Measurements from ENCODE around the gene RETREG3. TPM values are rescaled to one million over a fixed set of nuclear protein-coding genes. Genes with fewer than 3 reads are reported as not detected.

Gene RETREG3, protein sequence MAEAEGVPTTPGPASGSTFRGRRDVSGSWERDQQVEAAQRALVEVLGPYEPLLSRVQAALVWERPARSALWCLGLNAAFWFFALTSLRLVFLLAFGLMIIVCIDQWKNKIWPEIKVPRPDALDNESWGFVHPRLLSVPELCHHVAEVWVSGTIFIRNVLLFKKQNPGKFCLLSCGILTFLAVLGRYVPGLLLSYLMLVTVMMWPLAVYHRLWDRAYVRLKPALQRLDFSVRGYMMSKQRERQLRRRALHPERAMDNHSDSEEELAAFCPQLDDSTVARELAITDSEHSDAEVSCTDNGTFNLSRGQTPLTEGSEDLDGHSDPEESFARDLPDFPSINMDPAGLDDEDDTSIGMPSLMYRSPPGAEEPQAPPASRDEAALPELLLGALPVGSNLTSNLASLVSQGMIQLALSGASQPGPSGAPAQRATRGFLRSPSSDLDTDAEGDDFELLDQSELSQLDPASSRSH
- 10 to 100 TPM; 46.7 to 54.2 TPM for total RNA-seq

DNA sequence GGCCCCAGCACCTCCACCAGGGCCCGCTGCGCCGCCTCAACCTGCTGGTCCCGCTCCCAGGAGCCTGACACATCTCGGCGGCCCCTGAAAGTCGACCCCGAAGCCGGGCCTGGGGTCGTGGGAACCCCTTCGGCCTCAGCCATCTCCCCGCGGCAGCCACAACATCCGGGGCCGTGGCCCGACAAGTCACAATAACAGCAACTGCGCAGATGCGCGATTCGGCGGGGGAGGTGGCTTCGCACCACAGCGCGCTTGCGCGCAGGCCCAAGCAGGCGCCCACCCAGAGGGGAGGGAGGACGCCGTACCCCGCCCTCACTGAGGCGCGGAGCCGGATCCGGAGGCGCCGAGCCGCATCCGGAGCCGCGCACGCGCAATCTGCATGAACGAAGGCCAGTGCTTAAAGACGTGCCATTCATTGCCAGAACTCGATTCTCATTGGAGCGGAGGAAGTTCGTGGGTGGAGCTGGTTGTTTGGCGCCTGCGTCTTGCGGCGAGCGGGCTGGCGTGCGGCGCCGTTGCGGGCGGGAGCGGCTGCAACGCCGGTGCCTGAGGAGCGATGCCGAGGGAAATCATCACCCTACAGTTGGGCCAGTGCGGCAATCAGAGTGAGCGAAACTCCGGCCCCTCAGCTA is at the start of gene RETREG3, which contains the start of gene TUBG1:
Gene RETREG3 (minus strand): TSS at position 193 of the 632 bp plus-strand sequence. CDS start 50 bp downstream, at position 143.
Gene TUBG1 (plus strand): TSS at position 502 of the 632 bp plus-strand sequence. CDS start 55 bp downstream, at position 557.
- peaks cover 28% of the 10 kb centered on the region for H3K36me3 Mint-ChIP-seq
- H3K9me3 Mint-ChIP-seq (ENCODE audit: low read depth): no peaks in the 10 kb centered on the region

DNA sequence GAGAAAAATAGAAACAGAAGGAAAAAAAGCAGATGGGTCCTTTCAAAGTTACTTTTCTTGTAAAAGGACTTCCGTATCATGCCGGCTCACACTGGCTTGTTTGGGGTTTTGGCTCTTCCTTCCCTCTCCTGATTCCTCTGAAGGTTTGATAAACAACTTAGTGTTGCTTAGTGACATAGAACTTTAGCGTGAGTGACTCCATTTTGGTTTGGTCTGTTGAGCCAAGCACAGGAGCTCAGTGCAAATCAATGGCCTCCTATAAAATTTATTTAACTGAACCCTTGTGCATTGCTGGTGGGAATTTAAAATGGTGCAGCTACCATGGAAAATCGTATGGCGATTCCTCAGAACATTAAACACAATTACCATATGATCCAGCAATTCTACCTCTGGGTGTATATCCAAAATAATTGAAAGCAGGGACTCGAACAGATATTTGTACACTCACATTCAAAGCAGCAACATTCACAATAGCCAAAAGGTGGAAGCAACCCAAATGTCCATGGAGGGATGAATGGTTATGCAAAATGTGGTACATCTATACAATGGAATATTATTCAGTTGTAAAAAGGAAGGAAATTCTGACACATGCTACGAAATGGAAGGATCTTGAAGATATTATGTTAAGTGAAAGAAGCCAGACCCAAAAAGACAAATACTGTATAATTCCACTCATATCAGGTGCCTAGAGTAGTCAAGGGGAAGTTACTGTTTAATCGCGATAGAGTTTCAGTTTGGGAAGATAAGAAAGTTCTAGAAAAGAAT is 48.8 kb upstream of the RETREG3 start:
- CTCF ChIA-PET: interaction anchor here (0.7 to 1.7 kb wide), 5 partner anchors 12 to 80 kb away, joined by 3 to 5 read pairs (median 3); no protein-coding TSS in a partner anchor
- Mint-ChIP-seq H3K27me3 (peaks cover 25% of the 10 kb centered on the region), H3K9me3 (ENCODE audit: low read depth) (no peaks in the 10 kb centered on the region), H3K27ac (peak overlapping the region; percentile 4), H3K36me3 (peaks cover 3% of the 10 kb centered on the region), H3K4me1 (peaks cover 20% of the 10 kb centered on the region), H3K4me3 (peak overlapping the region; percentile 93)
- no peak for DNase-seq
- ATAC-seq: no peak

More for the DNA sequence above, at the start of gene RETREG3, which contains the start of gene TUBG1:
- Mint-ChIP-seq H3K27me3 (no peaks in the 10 kb centered on the region), H3K4me3 (peak within 1 kb of the TSS; percentile 94), H3K27ac (peak within 1 kb of the TSS; percentile 92), H3K4me1 (peaks cover 47% of the 10 kb centered on the region)
- ATAC-seq: peak; percentile 92
- peak; percentile 99 for DNase-seq
- CTCF ChIA-PET: interaction anchor here (1.0 to 3.4 kb wide), 12 partner anchors 9 to 215 kb away, joined by 3 to 45 read pairs (median 6); partner anchors contain the start of genes BECN1, PLEKHH3 and PSMC3IP

DNA sequence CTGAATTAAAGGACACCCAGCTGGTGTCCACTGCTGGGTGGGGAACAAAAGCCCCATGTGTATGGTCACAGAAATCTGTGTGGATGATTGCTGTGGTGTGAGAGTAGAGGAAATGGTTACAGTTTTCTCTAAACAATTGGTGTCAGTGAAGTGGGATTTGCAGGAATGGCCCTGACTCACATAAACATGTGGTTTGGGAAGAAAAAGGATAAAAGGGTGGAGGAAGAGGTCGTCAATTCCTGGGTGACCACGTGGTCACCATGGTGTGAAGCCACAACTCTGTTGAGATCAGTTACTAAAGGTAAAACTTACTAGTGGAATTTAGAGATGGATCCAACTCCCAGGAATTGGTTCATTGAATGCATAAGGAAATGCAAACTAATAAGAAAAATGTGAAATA is 46.4 kb upstream of the RETREG3 start:
- no peak overlapping the region for H3K27ac Mint-ChIP-seq
- H3K36me3 Mint-ChIP-seq: peaks cover 3% of the 10 kb centered on the region
- peaks cover 29% of the 10 kb centered on the region for H3K27me3 Mint-ChIP-seq
- no peaks in the 10 kb centered on the region for H3K9me3 Mint-ChIP-seq (ENCODE audit: low read depth)
- CTCF ChIA-PET: no interaction called here
- ATAC-seq (no peak), DNase-seq (no peak)
- peaks cover 20% of the 10 kb centered on the region for H3K4me1 Mint-ChIP-seq
- no peak overlapping the region for H3K4me3 Mint-ChIP-seq

DNA sequence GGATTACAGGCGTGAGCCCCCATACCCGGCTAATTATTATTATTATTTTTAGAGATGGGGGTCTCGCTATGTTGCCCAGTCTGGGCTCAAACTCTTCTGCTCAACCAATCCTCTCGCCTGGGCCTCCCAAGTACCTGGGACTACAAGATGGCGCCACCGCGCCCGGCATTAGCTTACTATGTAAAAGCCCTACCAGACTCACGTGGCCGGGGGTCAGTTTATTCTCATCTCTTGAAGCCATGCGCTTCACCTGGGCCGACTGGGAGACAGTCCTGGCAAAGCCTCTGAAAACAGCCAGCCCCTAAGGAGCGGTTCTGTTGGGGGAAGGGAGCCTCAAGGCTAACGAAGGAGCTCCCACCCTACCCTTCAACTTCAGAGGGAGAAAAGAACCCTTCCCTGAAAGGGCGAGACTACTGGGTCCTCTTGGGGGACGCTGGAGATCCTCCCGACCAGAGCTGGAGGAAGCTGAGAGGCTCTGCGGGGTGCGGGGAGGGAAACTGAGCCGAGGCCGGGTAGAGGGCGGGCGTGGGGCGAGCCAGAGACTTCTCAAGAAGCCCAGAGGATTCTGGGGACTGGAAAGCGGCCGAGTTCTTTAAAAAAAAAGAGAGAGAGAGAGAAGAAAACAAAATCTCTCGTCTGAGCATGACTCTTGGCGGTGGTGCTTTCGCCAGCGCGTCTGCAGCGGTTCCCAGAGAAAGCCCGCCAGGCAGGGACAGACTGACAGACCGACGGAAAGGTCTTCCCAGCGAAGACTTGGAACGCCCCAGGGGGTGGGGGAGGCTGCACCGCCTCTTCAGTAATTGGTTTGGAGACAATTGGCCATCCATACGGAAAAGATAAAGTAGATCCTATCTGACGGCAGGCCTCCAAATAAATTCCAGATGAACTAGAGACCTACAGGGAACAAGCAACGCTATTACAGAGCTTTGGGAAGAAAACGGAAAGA is 44.3 kb upstream of the RETREG3 start:
- Mint-ChIP-seq H3K36me3 (peaks cover 3% of the 10 kb centered on the region), H3K27ac (no peak overlapping the region), H3K4me1 (peaks cover 14% of the 10 kb centered on the region), H3K4me3 (no peak overlapping the region), H3K9me3 (ENCODE audit: low read depth) (no peaks in the 10 kb centered on the region), H3K27me3 (peaks cover 32% of the 10 kb centered on the region)
- CTCF ChIA-PET: no interaction called here
- DNase-seq (no peak), ATAC-seq (no peak)

DNA sequence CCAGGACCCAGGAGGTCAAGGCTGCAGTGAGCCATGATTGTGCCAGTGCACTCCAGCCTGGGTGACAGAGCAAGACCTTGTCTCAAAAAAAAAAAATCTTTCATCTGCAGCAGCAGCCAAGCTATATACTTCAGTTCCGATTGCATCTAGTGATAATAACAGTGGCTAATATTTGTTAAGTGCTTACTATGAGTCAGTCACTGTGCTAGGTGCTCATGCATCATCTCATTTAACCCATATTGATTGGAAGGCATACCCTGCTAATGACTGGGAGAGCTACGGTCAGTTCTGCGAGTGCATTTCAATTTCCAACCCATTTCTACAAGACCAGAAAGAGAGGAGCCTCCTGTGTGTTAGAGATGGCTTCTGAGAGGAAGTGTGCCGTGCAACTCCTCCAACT is 42.2 kb upstream of the RETREG3 start:
- DNase-seq (no peak), ATAC-seq (no peak)
- CTCF ChIA-PET: interaction anchor here (1.4 kb wide), 1 partner anchor 28 kb away, joined by 3 read pairs; no protein-coding TSS in a partner anchor
- peaks cover 17% of the 10 kb centered on the region for H3K4me1 Mint-ChIP-seq
- peaks cover 32% of the 10 kb centered on the region for H3K27me3 Mint-ChIP-seq
- no peaks in the 10 kb centered on the region for H3K9me3 Mint-ChIP-seq (ENCODE audit: low read depth)
- H3K4me3 Mint-ChIP-seq: no peak overlapping the region
- no peak overlapping the region for H3K27ac Mint-ChIP-seq
- H3K36me3 Mint-ChIP-seq: no peaks in the 10 kb centered on the region

DNA sequence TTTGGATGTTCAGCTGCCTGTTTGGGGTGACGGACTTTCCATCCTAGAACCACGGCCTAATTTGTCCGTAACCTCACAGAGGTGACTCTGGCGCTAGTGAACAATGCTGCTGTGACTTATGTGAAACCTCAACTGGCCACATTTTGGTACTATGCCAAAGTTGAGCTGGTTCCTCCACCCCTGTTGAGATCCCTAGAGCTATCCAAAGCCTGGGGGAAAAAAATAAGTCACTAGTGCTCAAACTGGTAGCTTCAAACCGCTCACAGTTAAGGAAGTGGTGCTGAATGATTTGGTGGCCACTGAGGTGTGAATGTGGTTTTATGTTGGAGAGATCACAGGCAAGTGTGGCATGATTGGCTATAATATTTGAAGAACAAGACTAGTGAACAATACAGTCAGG is 38.6 kb upstream of the RETREG3 start:
- Mint-ChIP-seq H3K4me3 (no peak overlapping the region), H3K27ac (no peak overlapping the region), H3K9me3 (ENCODE audit: low read depth) (no peaks in the 10 kb centered on the region), H3K27me3 (peaks cover 26% of the 10 kb centered on the region), H3K36me3 (no peaks in the 10 kb centered on the region), H3K4me1 (peaks cover 7% of the 10 kb centered on the region)
- ATAC-seq (no peak), DNase-seq (no peak)
- CTCF ChIA-PET: interaction anchor here (0.8 to 1.2 kb wide), 2 partner anchors 40 to 116 kb away, joined by 3 to 4 read pairs; no protein-coding TSS in a partner anchor

DNA sequence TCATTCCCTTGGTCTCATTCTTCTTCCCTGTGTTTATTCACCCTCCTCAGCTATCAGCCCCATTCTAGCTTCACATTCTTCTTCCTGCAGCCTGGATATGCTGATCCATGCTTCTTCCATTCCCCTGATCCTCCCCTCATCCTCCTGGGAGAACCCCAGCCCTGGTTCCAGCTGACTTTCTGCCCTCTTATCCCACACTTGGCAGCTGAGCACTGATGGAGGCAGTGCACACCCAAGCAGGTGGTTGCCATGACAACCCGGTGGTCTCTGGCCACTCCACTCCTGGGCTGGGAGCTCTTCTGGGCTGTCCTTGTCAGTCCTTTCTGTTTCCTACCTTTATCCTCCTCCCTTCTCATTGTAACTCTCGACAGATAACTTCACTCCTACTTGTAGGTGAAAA is 33.2 kb upstream of the RETREG3 start:
- DNase-seq (no peak), ATAC-seq (no peak)
- H3K27ac Mint-ChIP-seq: no peak overlapping the region
- H3K36me3 Mint-ChIP-seq: no peaks in the 10 kb centered on the region
- no peaks in the 10 kb centered on the region for H3K9me3 Mint-ChIP-seq (ENCODE audit: low read depth)
- no peaks in the 10 kb centered on the region for H3K4me1 Mint-ChIP-seq
- CTCF ChIA-PET: interaction anchor here (0.6 kb wide), 1 partner anchor 144 kb away, joined by 3 read pairs; no protein-coding TSS in a partner anchor
- peaks cover 27% of the 10 kb centered on the region for H3K27me3 Mint-ChIP-seq
- H3K4me3 Mint-ChIP-seq: no peak overlapping the region

DNA sequence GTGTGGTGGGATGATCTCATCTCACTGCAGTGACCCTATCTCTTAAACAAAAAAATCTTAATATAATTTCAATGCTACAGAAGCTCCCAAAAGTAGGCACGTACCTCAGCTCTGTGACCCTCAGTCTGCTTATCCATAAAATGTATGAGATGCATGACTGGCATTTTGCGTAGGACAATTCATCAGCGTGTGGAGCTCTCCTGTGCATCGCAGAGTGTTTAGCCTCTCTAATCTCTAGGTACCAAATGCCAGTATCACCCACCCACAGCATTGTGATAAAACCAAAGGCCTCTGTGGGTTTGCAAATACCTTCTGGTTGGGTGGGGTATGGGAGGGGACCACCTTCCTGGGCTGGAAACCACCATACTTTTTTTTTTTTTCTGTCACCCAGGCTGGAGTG is 30.9 kb upstream of the RETREG3 start:
- ATAC-seq (no peak), DNase-seq (no peak)
- CTCF ChIA-PET: no interaction called here
- Mint-ChIP-seq H3K36me3 (no peaks in the 10 kb centered on the region), H3K27ac (no peak overlapping the region), H3K27me3 (peaks cover 17% of the 10 kb centered on the region), H3K4me1 (no peaks in the 10 kb centered on the region), H3K9me3 (ENCODE audit: low read depth) (no peaks in the 10 kb centered on the region), H3K4me3 (no peak overlapping the region)

DNA sequence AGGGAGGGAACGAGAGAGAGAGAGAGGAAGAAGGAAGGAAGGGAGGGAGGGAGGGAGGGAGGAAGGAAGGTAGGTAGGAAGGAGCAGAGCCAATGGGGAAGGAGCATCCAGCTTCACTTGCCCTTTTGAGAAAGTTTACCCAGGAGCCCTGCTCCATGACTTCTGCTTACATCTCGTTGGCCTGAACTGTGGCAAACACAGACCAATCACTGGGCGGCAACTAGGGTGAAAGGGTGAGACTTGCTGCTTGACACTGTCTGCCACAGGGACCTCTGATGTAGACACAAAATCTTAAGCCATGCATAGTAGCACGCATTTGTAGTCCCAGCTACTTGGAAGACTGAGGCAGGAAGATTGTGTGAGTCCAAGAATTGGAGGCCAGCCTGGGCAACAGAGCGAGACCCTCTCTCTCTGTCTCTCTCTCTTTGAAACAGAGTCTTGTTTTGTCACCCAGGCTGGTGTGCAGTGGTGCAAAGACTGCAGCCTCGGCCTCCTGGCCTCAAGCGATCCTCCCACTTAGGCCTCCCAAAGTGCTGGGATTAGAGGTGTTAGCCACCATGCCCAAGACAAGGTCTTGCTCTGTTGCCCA is 30.4 kb upstream of the RETREG3 start:
- no peak for DNase-seq
- H3K4me3 Mint-ChIP-seq: no peak overlapping the region
- no peaks in the 10 kb centered on the region for H3K9me3 Mint-ChIP-seq (ENCODE audit: low read depth)
- no peak for ATAC-seq
- no peaks in the 10 kb centered on the region for H3K36me3 Mint-ChIP-seq
- CTCF ChIA-PET: no interaction called here
- H3K27me3 Mint-ChIP-seq: peaks cover 17% of the 10 kb centered on the region
- H3K4me1 Mint-ChIP-seq: no peaks in the 10 kb centered on the region
- H3K27ac Mint-ChIP-seq: no peak overlapping the region

DNA sequence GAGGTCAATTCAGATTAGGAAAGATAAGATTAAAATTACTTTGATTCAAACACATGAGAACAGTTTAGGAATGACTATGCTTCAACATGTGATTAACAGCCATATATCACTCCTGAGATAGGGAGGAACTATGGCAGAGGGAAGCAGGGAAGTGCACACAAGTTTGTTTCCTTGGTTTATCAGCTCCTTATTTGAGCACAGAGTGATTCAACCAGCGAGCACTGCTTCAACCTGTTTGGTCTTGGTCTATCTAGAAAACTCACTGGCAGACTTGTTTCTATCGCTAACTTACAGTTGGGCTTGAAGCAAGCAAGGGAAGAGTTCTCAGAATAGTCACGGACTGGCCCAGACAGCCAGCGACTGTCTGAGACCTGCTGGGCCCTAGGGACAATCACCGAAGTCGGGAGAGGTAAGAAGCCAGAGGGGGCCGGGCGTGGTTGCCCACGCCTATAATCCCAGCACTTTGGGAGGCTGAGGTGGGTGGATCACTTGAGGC is 23.8 kb upstream of the RETREG3 start:
- H3K27me3 Mint-ChIP-seq: peaks cover 2% of the 10 kb centered on the region
- CTCF ChIA-PET: interaction anchor here (0.7 to 1.6 kb wide), 5 partner anchors 10 to 280 kb away, joined by 3 to 4 read pairs (median 3); no protein-coding TSS in a partner anchor
- no peak overlapping the region for H3K4me3 Mint-ChIP-seq
- H3K4me1 Mint-ChIP-seq: no peaks in the 10 kb centered on the region
- no peaks in the 10 kb centered on the region for H3K9me3 Mint-ChIP-seq (ENCODE audit: low read depth)
- DNase-seq (no peak), ATAC-seq (no peak)
- H3K36me3 Mint-ChIP-seq: no peaks in the 10 kb centered on the region
- no peak overlapping the region for H3K27ac Mint-ChIP-seq

DNA sequence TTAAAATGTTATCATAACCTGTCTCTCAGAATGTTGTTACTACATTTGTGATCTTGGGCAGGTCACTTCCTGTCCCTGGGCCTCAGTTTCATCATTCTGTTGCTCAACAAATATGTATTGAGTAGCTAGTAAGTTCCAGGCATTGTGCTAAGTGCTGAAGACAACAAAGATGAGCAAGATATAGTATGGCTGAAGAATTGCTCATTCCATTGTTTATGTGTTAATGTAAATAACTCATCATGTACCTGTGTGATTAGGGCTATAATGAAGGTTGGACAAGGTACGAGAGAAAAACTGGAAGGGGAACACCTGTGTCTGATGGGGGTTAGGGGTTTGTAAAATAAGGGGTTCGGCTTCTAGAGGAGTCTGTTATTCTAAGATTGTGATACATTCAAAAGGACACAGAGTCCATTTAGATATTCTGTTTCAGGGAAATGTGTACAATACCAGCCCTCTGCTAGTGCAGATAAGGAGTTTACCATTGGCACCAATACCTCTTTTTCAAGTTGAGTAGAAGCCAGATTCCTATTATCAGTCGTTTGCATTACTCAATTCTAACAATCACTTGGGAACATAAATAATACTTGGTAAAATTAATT is 20.3 kb upstream of the RETREG3 start:
- H3K4me3 Mint-ChIP-seq: no peak overlapping the region
- H3K27me3 Mint-ChIP-seq: peaks cover 2% of the 10 kb centered on the region
- H3K4me1 Mint-ChIP-seq: no peaks in the 10 kb centered on the region
- DNase-seq: no peak
- ATAC-seq: no peak
- H3K27ac Mint-ChIP-seq: no peak overlapping the region
- H3K9me3 Mint-ChIP-seq (ENCODE audit: low read depth): no peaks in the 10 kb centered on the region
- CTCF ChIA-PET: no interaction called here
- H3K36me3 Mint-ChIP-seq: no peaks in the 10 kb centered on the region
